HepG2 (cell line): ENCODE results near the gene NDUFS7. TPM values are rescaled to one million over a fixed set of nuclear protein-coding genes. Genes with fewer than 3 reads are reported as not detected.
A peak's percentile ranks its signal among the peaks of the same experiment; 100 is the strongest.

Experiments used
- FOXA1 ChIP-seq, 2 experiments: fragments of 450-650 bp in 1 of 2; sonication (generic) in 1 of 2; formaldehyde crosslinking in 1 of 2; IDR thresholded peaks; 2 replicates each; pipeline versions ENCODE4 v1.4.0 to v1.6.1; 2016 to 2020; ENCODE audit warnings: missing genetic modification reagents in 1 of 2
- HIVEP1 ChIP-seq: sonication (generic); formaldehyde crosslinking; IDR thresholded peaks from 2 replicates; pipeline ENCODE4 v1.4.0; 2020; ENCODE audit warnings: mild to moderate bottlenecking, missing genetic modification reagents
- KDM2A ChIP-seq: sonication (generic); formaldehyde crosslinking; IDR thresholded peaks from 2 replicates; pipeline ENCODE4 v1.4.0; 2020; ENCODE audit warnings: low read depth, missing genetic modification reagents, borderline replicate concordance
- NR2F6 ChIP-seq, 2 experiments: IDR thresholded peaks; 2 replicates each; pipeline ENCODE4 v1.6.1; 2016; ENCODE audit warnings: antibody characterized with exemption in 1 of 2, mild to moderate bottlenecking in 1 of 2
- RELA ChIP-seq: sonication (generic); formaldehyde crosslinking; IDR thresholded peaks from 2 replicates; pipeline ENCODE4 v1.4.0; 2020; ENCODE audit warnings: missing genetic modification reagents
- ZBTB7A ChIP-seq: sonication (generic); formaldehyde crosslinking; IDR thresholded peaks from 2 replicates; pipeline ENCODE4 v1.8.0; 2022; ENCODE audit warnings: mild to moderate bottlenecking, missing genetic modification reagents
- ZFP36 ChIP-seq: fragments of 150-350 bp; IDR thresholded peaks from 2 replicates; pipeline ENCODE4 v1.6.1; 2018; ENCODE audit warnings: borderline replicate concordance, low read length, low read depth; ENCODE audit not compliant: partially characterized antibody
- ZNF20 ChIP-seq: sonication (generic); formaldehyde crosslinking; IDR thresholded peaks from 2 replicates; pipeline ENCODE4 v1.4.0; 2020; ENCODE audit warnings: mild to moderate bottlenecking, moderate library complexity, missing genetic modification reagents
- ZNF562 ChIP-seq: sonication (generic); formaldehyde crosslinking; IDR thresholded peaks from 2 replicates; pipeline ENCODE4 v1.8.0; 2022; ENCODE audit warnings: missing genetic modification reagents, borderline replicate concordance
- ZNF792 ChIP-seq: IDR thresholded peaks from 2 replicates; pipeline ENCODE4 v1.6.1; 2016
- polyA plus RNA-seq, 8 experiments: library from polyadenylated mRNA; depleted of rRNA in 3 of 8; stranded (reverse) in 7 of 8; unstranded in 1 of 8; fragments of >200 nt; fragmentation: Illumina TruSeq in 4 of 8; extraction: Trizol in 4 of 8; gene quantifications; 2 replicates each; pipeline versions ENCODE4 v1.2.1 to v1.2.3, GENCODE V29; 2011 to 2016; ENCODE audit warnings: low read depth in 4 of 8, missing spikeins in 1 of 8, mixed read lengths in 1 of 8; ENCODE audit not compliant: insufficient read depth in 1 of 8
- total RNA-seq, 5 experiments: library from RNA; depleted of rRNA; stranded (reverse); fragments of >200 nt; fragmentation: Illumina TruSeq; extraction: Trizol; gene quantifications; 2 replicates each; pipeline ENCODE4 v1.2.3, GENCODE V29; 2016; ENCODE audit warnings: low read depth in 1 of 5
- TF ChIP-seq, protein P1 (sequence below): IDR thresholded peaks from 2 replicates; pipeline ENCODE4 v1.6.1; 2016; ENCODE audit warnings: missing compliant biosample characterization, missing genetic modification reagents, borderline replicate concordance
- TF ChIP-seq, protein P2 (sequence below): sonication (generic); formaldehyde crosslinking; IDR thresholded peaks from 2 replicates; pipeline ENCODE4 v1.4.0; 2020; ENCODE audit warnings: mild to moderate bottlenecking, low read depth, missing genetic modification reagents
- TF ChIP-seq, protein P3 (sequence below): sonication (generic); formaldehyde crosslinking; IDR thresholded peaks from 2 replicates; pipeline ENCODE4 v1.8.1; 2023; ENCODE audit warnings: missing genetic modification reagents, mild to moderate bottlenecking, borderline replicate concordance
- TF ChIP-seq, protein P4 (sequence below): IDR thresholded peaks from 2 replicates; pipeline ENCODE4 v1.6.1; 2012; ENCODE audit warnings: low read depth, low read length, improper control_type of control experiment
- TF ChIP-seq, protein P5 (sequence below): sonication (generic); formaldehyde crosslinking; IDR thresholded peaks from 2 replicates; pipeline ENCODE4 v1.4.0; 2020; ENCODE audit warnings: missing genetic modification reagents, borderline replicate concordance
- TF ChIP-seq, protein P6 (sequence below): IDR thresholded peaks from 2 replicates; pipeline ENCODE4 v1.6.1; 2016

Gene NDUFS7
- total and polyA plus RNA-seq, 2 of the 13 experiments (the other 11 are each of a cell fraction or from before 2014, with no cell fraction given): 34.3 to 66.9 TPM

DNA sequence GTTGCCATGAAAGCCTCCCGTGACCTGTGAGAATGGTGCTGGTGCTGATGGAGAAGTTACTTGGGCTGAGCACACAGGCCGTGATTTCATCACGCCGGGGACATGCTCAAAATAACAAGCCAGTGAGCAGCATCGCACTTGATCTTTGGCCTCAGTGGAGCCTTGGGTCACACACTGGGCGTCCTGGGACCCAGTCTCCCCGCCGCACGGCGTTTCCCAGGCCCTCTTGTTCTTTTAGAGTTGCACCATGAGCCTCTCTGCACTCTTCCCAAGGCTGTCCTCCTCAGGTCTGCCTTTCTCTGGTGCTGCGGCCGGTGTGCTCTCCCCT is 9.5 kb upstream of the NDUFS7 start (continued):
- TF ChIP-seq, protein P1, sequence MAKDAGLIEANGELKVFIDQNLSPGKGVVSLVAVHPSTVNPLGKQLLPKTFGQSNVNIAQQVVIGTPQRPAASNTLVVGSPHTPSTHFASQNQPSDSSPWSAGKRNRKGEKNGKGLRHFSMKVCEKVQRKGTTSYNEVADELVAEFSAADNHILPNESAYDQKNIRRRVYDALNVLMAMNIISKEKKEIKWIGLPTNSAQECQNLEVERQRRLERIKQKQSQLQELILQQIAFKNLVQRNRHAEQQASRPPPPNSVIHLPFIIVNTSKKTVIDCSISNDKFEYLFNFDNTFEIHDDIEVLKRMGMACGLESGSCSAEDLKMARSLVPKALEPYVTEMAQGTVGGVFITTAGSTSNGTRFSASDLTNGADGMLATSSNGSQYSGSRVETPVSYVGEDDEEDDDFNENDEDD (CRISPR knock-in tag): peak; percentile 29; the same call in 1 of the 2 replicates
- TF ChIP-seq, protein P2, sequence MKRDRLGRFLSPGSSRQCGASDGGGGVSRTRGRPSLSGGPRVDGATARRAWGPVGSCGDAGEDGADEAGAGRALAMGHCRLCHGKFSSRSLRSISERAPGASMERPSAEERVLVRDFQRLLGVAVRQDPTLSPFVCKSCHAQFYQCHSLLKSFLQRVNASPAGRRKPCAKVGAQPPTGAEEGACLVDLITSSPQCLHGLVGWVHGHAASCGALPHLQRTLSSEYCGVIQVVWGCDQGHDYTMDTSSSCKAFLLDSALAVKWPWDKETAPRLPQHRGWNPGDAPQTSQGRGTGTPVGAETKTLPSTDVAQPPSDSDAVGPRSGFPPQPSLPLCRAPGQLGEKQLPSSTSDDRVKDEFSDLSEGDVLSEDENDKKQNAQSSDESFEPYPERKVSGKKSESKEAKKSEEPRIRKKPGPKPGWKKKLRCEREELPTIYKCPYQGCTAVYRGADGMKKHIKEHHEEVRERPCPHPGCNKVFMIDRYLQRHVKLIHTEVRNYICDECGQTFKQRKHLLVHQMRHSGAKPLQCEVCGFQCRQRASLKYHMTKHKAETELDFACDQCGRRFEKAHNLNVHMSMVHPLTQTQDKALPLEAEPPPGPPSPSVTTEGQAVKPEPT: no peak
- TF ChIP-seq ZNF562: no peak
- TF ChIP-seq ZFP36: no peak
- TF ChIP-seq, protein P3, sequence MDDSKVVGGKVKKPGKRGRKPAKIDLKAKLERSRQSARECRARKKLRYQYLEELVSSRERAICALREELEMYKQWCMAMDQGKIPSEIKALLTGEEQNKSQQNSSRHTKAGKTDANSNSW (CRISPR knock-in tag): no peak
- 0 out of 2 replicates have a peak, but pooled peaks have one; percentile 33 for TF ChIP-seq ZNF792 (CRISPR knock-in tag)
- TF ChIP-seq, protein P4, sequence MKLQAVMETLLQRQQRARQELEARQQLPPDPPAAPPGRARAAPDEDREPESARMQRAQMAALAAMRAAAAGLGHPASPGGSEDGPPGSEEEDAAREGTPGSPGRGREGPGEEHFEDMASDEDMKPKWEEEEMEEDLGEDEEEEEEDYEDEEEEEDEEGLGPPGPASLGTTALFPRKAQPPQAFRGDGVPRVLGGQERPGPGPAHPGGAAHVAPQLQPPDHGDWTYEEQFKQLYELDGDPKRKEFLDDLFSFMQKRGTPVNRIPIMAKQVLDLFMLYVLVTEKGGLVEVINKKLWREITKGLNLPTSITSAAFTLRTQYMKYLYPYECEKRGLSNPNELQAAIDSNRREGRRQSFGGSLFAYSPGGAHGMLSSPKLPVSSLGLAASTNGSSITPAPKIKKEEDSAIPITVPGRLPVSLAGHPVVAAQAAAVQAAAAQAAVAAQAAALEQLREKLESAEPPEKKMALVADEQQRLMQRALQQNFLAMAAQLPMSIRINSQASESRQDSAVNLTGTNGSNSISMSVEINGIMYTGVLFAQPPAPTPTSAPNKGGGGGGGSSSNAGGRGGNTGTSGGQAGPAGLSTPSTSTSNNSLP: no peak
- TF ChIP-seq, protein P5, sequence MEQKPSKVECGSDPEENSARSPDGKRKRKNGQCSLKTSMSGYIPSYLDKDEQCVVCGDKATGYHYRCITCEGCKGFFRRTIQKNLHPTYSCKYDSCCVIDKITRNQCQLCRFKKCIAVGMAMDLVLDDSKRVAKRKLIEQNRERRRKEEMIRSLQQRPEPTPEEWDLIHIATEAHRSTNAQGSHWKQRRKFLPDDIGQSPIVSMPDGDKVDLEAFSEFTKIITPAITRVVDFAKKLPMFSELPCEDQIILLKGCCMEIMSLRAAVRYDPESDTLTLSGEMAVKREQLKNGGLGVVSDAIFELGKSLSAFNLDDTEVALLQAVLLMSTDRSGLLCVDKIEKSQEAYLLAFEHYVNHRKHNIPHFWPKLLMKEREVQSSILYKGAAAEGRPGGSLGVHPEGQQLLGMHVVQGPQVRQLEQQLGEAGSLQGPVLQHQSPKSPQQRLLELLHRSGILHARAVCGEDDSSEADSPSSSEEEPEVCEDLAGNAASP (CRISPR knock-in tag): peak; percentile 43; the same call in 1 of the 2 replicates
- 0 out of 2 replicates have a peak, but pooled peaks have one; percentile 3 for TF ChIP-seq ZNF20 (CRISPR knock-in tag)
- TF ChIP-seq, protein P6, sequence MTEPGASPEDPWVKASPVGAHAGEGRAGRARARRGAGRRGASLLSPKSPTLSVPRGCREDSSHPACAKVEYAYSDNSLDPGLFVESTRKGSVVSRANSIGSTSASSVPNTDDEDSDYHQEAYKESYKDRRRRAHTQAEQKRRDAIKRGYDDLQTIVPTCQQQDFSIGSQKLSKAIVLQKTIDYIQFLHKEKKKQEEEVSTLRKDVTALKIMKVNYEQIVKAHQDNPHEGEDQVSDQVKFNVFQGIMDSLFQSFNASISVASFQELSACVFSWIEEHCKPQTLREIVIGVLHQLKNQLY (CRISPR knock-in tag): peak; percentile 81
- 0 out of 2 replicates have a peak, but pooled peaks have one; percentile 48 for TF ChIP-seq ZBTB7A
- TF ChIP-seq RELA (CRISPR knock-in tag): no peak
- peak; percentile 31; the same call in 1 of the 2 replicates for TF ChIP-seq NR2F6 (IDR thresholded peaks at IDR 0.05)
- TF ChIP-seq NR2F6 (CRISPR knock-in tag; IDR thresholded peaks at IDR 0.05): peak; percentile 87
- no peak for TF ChIP-seq FOXA1 (IDR thresholded peaks at IDR 0.05)
- peak; percentile 33; the same call in 1 of the 2 replicates for TF ChIP-seq FOXA1 (CRISPR knock-in tag; IDR thresholded peaks at IDR 0.05)
- TF ChIP-seq HIVEP1 (CRISPR knock-in tag): peak; percentile 24; the same call in 1 of the 2 replicates
- TF ChIP-seq KDM2A (CRISPR knock-in tag): peak; percentile 46
